Measurements from ENCODE around the gene ISOC1. TPM values are rescaled to one million over a fixed set of nuclear protein-coding genes. Genes with fewer than 3 reads are reported as not detected.

Gene ISOC1
- total RNA-seq, 4 donors from 2014 or later, result 30.7 to 141 (median 71.5) TPM

- Histone ChIP-seq H3K9me3 (no peaks in the 10 kb centered on the region), H3K27me3 (no peaks in the 10 kb centered on the region), H3K4me3 (no peak overlapping the region), H3K36me3 (no peaks in the 10 kb centered on the region), H3K4me1 (no peaks in the 10 kb centered on the region), H3K27ac (no peak overlapping the region)
- intact Hi-C loops (cut with DNase I; ENCODE audit: low total_unique reads), result no loop called here
- TF ChIP-seq POLR2A (IDR thresholded peaks at IDR 0.05) (no peak), CTCF (IDR thresholded peaks at IDR 0.05) (no peak)
- no peak for DNase-seq
These were observed 41.1 kb upstream of the ISOC1 start for GRCh38 chr5:129053438-129053837.

- Histone ChIP-seq H3K27me3 (no peaks in the 10 kb centered on the region), H3K36me3 (no peaks in the 10 kb centered on the region), H3K4me3 (no peak overlapping the region), H3K9me3 (no peaks in the 10 kb centered on the region), H3K4me1 (no peaks in the 10 kb centered on the region), H3K27ac (no peak overlapping the region)
- DNase-seq, result no peak
- TF ChIP-seq POLR2A (IDR thresholded peaks at IDR 0.05), result no peak
- TF ChIP-seq CTCF (IDR thresholded peaks at IDR 0.05), result no peak
- intact Hi-C loops (cut with DNase I; ENCODE audit: low total_unique reads), result no loop called here
These were observed 37.2 kb upstream of the ISOC1 start for GRCh38 chr5:129057329-129057728.

GRCh38 chr5:129061849-129062248 is 32.7 kb upstream of the ISOC1 start:
- no peak for TF ChIP-seq CTCF (IDR thresholded peaks at IDR 0.05)
- no peak for TF ChIP-seq POLR2A (IDR thresholded peaks at IDR 0.05)
- Histone ChIP-seq H3K36me3 (no peaks in the 10 kb centered on the region), H3K4me1 (no peaks in the 10 kb centered on the region), H3K27ac (no peak overlapping the region), H3K4me3 (no peak overlapping the region), H3K27me3 (no peaks in the 10 kb centered on the region), H3K9me3 (no peaks in the 10 kb centered on the region)
- intact Hi-C loops (cut with DNase I; ENCODE audit: low total_unique reads), result no loop called here
- no peak for DNase-seq

- intact Hi-C loops (cut with DNase I; ENCODE audit: low total_unique reads), result no loop called here
- Histone ChIP-seq H3K27me3 (no peaks in the 10 kb centered on the region), H3K4me3 (no peak overlapping the region), H3K36me3 (no peaks in the 10 kb centered on the region), H3K4me1 (no peaks in the 10 kb centered on the region), H3K27ac (no peak overlapping the region), H3K9me3 (no peaks in the 10 kb centered on the region)
- TF ChIP-seq CTCF (IDR thresholded peaks at IDR 0.05) (no peak), POLR2A (IDR thresholded peaks at IDR 0.05) (no peak)
- DNase-seq, result no peak
These were observed 31.0 kb upstream of the ISOC1 start for GRCh38 chr5:129063483-129064113.

GRCh38 chr5:129065721-129066120 is 28.8 kb upstream of the ISOC1 start:
- intact Hi-C loops (cut with DNase I; ENCODE audit: low total_unique reads), result no loop called here
- Histone ChIP-seq H3K9me3 (no peaks in the 10 kb centered on the region), H3K4me3 (no peak overlapping the region), H3K27ac (no peak overlapping the region), H3K27me3 (no peaks in the 10 kb centered on the region), H3K36me3 (no peaks in the 10 kb centered on the region), H3K4me1 (no peaks in the 10 kb centered on the region)
- no peak for TF ChIP-seq CTCF (IDR thresholded peaks at IDR 0.05)
- no peak for TF ChIP-seq POLR2A (IDR thresholded peaks at IDR 0.05)
- DNase-seq, result no peak

All from uterus (tissue), 4 donors.